Tibial nerve (tissue), 4 donors: ENCODE results near the gene OTOL1. TPM values are rescaled to one million over a fixed set of nuclear protein-coding genes. Genes with fewer than 3 reads are reported as not detected.
A peak's percentile ranks its signal among the peaks of the same experiment; 100 is the strongest.

Source experiments
- DNase-seq, 2 donors: peaks; one replicate each; pipeline ENCODE4 v3.0.0-alpha.2; 2019; ENCODE audit warnings: low spot score in 2 of 2
- H3K27ac ChIP-seq, 4 donors: fragments of 200-600 bp; sonication (generic) in 3 of 4; one replicate each; pipeline ENCODE4 v1.5.1; 2017 to 2019; ENCODE audit warnings: mild to moderate bottlenecking in 1 of 4
- H3K27me3 ChIP-seq, 2 donors: fragments of 200-600 bp; sonication (generic) in 1 of 2; one replicate each; pipeline versions ENCODE4 v1.5.1 to v1.6.0; 2017 to 2019
- H3K36me3 ChIP-seq, 3 donors: fragments of 200-600 bp; sonication (generic); one replicate each; pipeline ENCODE4 v1.5.1; 2018 to 2019
- H3K4me1 ChIP-seq, 4 donors: fragments of 200-600 bp; sonication (generic) in 3 of 4; one replicate each; pipeline ENCODE4 v1.5.1; 2017 to 2019
- H3K4me3 ChIP-seq, 4 donors: fragments of 200-600 bp; sonication (generic) in 3 of 4; one replicate each; pipeline ENCODE4 v1.5.1; 2017 to 2019; ENCODE audit warnings: mild to moderate bottlenecking in 1 of 4, moderate library complexity in 1 of 4
- H3K9me3 ChIP-seq, 4 donors: fragments of 200-600 bp; sonication (generic) in 3 of 4; one replicate each; pipeline ENCODE4 v1.5.1; 2017 to 2019
- CTCF ChIP-seq, 5 experiments: fragments of 200-600 bp in 3 of 5; fragments of 450-650 bp in 2 of 5; sonication (generic) in 3 of 5; IDR thresholded peaks; one replicate each; pipeline ENCODE4 v1.5.1; 2016 to 2019; ENCODE audit warnings: antibody characterized with exemption in 5 of 5, mild to moderate bottlenecking in 3 of 5, moderate library complexity in 2 of 5
- EP300 ChIP-seq, 2 donors: sonication (generic); formaldehyde crosslinking; IDR thresholded peaks; one replicate each; pipeline ENCODE4 v1.6.1; 2017; ENCODE audit warnings: antibody characterized with exemption in 2 of 2, mild to moderate bottlenecking in 1 of 2
- POLR2A ChIP-seq, 2 donors: fragments of 450-650 bp; IDR thresholded peaks; one replicate each; pipeline ENCODE4 v1.6.1; 2017; ENCODE audit warnings: antibody characterized with exemption in 2 of 2, mild to moderate bottlenecking in 2 of 2, moderate library complexity in 2 of 2
- WGBS, 2 donors: methylation state at CpG; one replicate each; pipeline ENCODE4 v1.1.5; 2018; 5-methylcytosine and 5-hydroxymethylcytosine counted together
- total RNA-seq, 4 donors: library from RNA; depleted of rRNA; stranded (reverse); fragments of >200 nt; gene quantifications; one replicate each; pipeline ENCODE4 v1.1.0, GENCODE V29; 2016

The OTOL1 gene
- total RNA-seq, 4 donors from 2014 or later, result not detected

- H3K36me3 ChIP-seq, result no peaks in the 10 kb centered on the region
- DNase-seq, result no peak
- no peaks in the 10 kb centered on the region for H3K9me3 ChIP-seq
- 93 to 94% methylated on average over 1 of the region's 1 CpG for WGBS, 2 donors
- H3K27ac ChIP-seq, result no peak overlapping the region
- TF ChIP-seq CTCF (IDR thresholded peaks at IDR 0.05), result no peak
- TF ChIP-seq EP300 (IDR thresholded peaks at IDR 0.05), result no peak
- TF ChIP-seq POLR2A (IDR thresholded peaks at IDR 0.05), result no peak
- no peak overlapping the region for H3K4me3 ChIP-seq
- H3K27me3 ChIP-seq, result no peaks in the 10 kb centered on the region
- no peaks in the 10 kb centered on the region for H3K4me1 ChIP-seq
These were observed 25.4 kb upstream of the OTOL1 start for GRCh38 chr3:161471211-161471610.

GRCh38 chr3:161474139-161474538 is 22.5 kb upstream of the OTOL1 start:
- H3K27me3 ChIP-seq, result no peaks in the 10 kb centered on the region
- H3K9me3 ChIP-seq, result no peaks in the 10 kb centered on the region
- H3K4me3 ChIP-seq, result no peak overlapping the region
- no peak overlapping the region for H3K27ac ChIP-seq
- 87 to 94% methylated on average over 2 of the region's 2 CpGs for WGBS, 2 donors
- TF ChIP-seq EP300 (IDR thresholded peaks at IDR 0.05), result no peak
- no peak for TF ChIP-seq CTCF (IDR thresholded peaks at IDR 0.05)
- TF ChIP-seq POLR2A (IDR thresholded peaks at IDR 0.05), result no peak
- no peaks in the 10 kb centered on the region for H3K4me1 ChIP-seq
- no peak for DNase-seq
- H3K36me3 ChIP-seq, result no peaks in the 10 kb centered on the region

GRCh38 chr3:161474741-161475140 is 21.9 kb upstream of the OTOL1 start:
- WGBS, 2 donors, result 84 to 87% methylated on average over 4 of the region's 4 CpGs
- TF ChIP-seq EP300 (IDR thresholded peaks at IDR 0.05) (no peak), CTCF (IDR thresholded peaks at IDR 0.05) (no peak)
- no peaks in the 10 kb centered on the region for H3K27me3 ChIP-seq

GRCh38 chr3:161475206-161475605 is 21.4 kb upstream of the OTOL1 start:
- no peak for DNase-seq
- TF ChIP-seq CTCF (IDR thresholded peaks at IDR 0.05) (no peak), EP300 (IDR thresholded peaks at IDR 0.05) (no peak), POLR2A (IDR thresholded peaks at IDR 0.05) (no peak)
- Histone ChIP-seq H3K27me3 (no peaks in the 10 kb centered on the region), H3K36me3 (no peaks in the 10 kb centered on the region), H3K9me3 (no peaks in the 10 kb centered on the region), H3K27ac (no peak overlapping the region), H3K4me3 (no peak overlapping the region), H3K4me1 (no peaks in the 10 kb centered on the region)

More at GRCh38 chr3:161474741-161475140, 21.9 kb upstream of the OTOL1 start:
- Histone ChIP-seq H3K4me1 (no peaks in the 10 kb centered on the region), H3K9me3 (no peaks in the 10 kb centered on the region), H3K36me3 (no peaks in the 10 kb centered on the region), H3K4me3 (no peak overlapping the region), H3K27ac (no peak overlapping the region)
- DNase-seq, result no peak

GRCh38 chr3:161475905-161476304 is 20.7 kb upstream of the OTOL1 start:
- Histone ChIP-seq H3K4me3 (no peak overlapping the region), H3K27ac (no peak overlapping the region), H3K9me3 (no peaks in the 10 kb centered on the region), H3K36me3 (no peaks in the 10 kb centered on the region), H3K27me3 (no peaks in the 10 kb centered on the region), H3K4me1 (no peaks in the 10 kb centered on the region)
- DNase-seq, result peak in 1 of 2 donors; percentile 9
- TF ChIP-seq EP300 (IDR thresholded peaks at IDR 0.05) (no peak), CTCF (IDR thresholded peaks at IDR 0.05) (no peak), POLR2A (IDR thresholded peaks at IDR 0.05) (no peak)
